H9 (cell line): ENCODE data around the gene NEUROG1. TPM values are rescaled to one million over a fixed set of nuclear protein-coding genes. Genes with fewer than 3 reads are reported as not detected.

Experiments
- DNase-seq: peaks from one replicate; pipeline ENCODE4 v3.0.0-alpha.2; 2017
- H2AFZ ChIP-seq: one replicate; pipeline ENCODE4 v1.6.1; 2013; ENCODE audit warnings: mild to moderate bottlenecking, low read length, control low read depth, moderate library complexity
- H2AK5ac ChIP-seq: 2 replicates; pipeline ENCODE4 v1.6.1; 2013; ENCODE audit warnings: low read length, control low read depth, mixed read lengths; ENCODE audit not compliant: insufficient read length
- H2BK120ac ChIP-seq: one replicate; pipeline ENCODE4 v1.6.1; 2013; ENCODE audit warnings: low read depth, mild to moderate bottlenecking, low read length, control low read depth, inconsistent platforms; ENCODE audit not compliant: poor library complexity, severe bottlenecking
- H2BK12ac ChIP-seq: 2 replicates; pipeline ENCODE4 v1.6.1; 2013; ENCODE audit warnings: low read length, control low read depth, mixed read lengths, low read depth; ENCODE audit not compliant: insufficient read length
- H2BK15ac ChIP-seq: 2 replicates; pipeline ENCODE4 v1.6.1; 2013; ENCODE audit warnings: low read depth, low read length, control low read depth
- H2BK20ac ChIP-seq: one replicate; pipeline ENCODE4 v1.6.1; 2013; ENCODE audit warnings: low read depth, mild to moderate bottlenecking, low read length, control low read depth, inconsistent platforms; ENCODE audit not compliant: poor library complexity, severe bottlenecking
- H2BK5ac ChIP-seq: 2 replicates; pipeline ENCODE4 v1.6.1; 2013; ENCODE audit warnings: low read length, control low read depth, mixed read lengths; ENCODE audit not compliant: insufficient read length
- H3K14ac ChIP-seq: 2 replicates; pipeline ENCODE4 v1.6.1; 2013; ENCODE audit warnings: low read length, control low read depth; ENCODE audit not compliant: insufficient read depth
- H3K18ac ChIP-seq: 2 replicates; pipeline ENCODE4 v1.6.1; 2013; ENCODE audit warnings: low read depth, mild to moderate bottlenecking, mixed read lengths, low read length, control low read depth; ENCODE audit not compliant: insufficient read length
- H3K23ac ChIP-seq: 2 replicates; pipeline ENCODE4 v1.6.1; 2013; ENCODE audit warnings: low read length, control low read depth, mixed read lengths, low read depth; ENCODE audit not compliant: insufficient read length
- H3K23me2 ChIP-seq: 2 replicates; pipeline ENCODE4 v1.6.1; 2013; ENCODE audit warnings: low read depth, mild to moderate bottlenecking, mixed read lengths, low read length, control low read depth; ENCODE audit not compliant: insufficient read length, poor library complexity, severe bottlenecking
- H3K27ac ChIP-seq: 2 replicates; pipeline ENCODE4 v1.5.1; 2013; ENCODE audit warnings: low read length, control low read depth, mixed read lengths, low read depth; ENCODE audit not compliant: insufficient read length
- H3K27me3 ChIP-seq: 2 replicates; pipeline ENCODE4 v1.6.1; 2013; ENCODE audit warnings: low read length, control low read depth, inconsistent platforms; ENCODE audit not compliant: insufficient read depth
- H3K4ac ChIP-seq: 2 replicates; pipeline ENCODE4 v1.6.1; 2013; ENCODE audit warnings: low read depth, mild to moderate bottlenecking, control low read depth, inconsistent platforms, low read length, moderate library complexity
- H3K4me1 ChIP-seq: 2 replicates; pipeline ENCODE4 v1.6.1; 2013; ENCODE audit warnings: low read length, control low read depth, inconsistent platforms; ENCODE audit not compliant: insufficient read depth
- H3K4me2 ChIP-seq: 2 replicates; pipeline ENCODE4 v1.6.1; 2013; ENCODE audit warnings: low read length, control low read depth, mixed read lengths; ENCODE audit not compliant: insufficient read length, insufficient read depth
- H3K56ac ChIP-seq: 2 replicates; pipeline ENCODE4 v1.6.1; 2013; ENCODE audit warnings: low read depth, mild to moderate bottlenecking, mixed read lengths, low read length, control low read depth; ENCODE audit not compliant: insufficient read length
- H3K79me1 ChIP-seq: 2 replicates; pipeline ENCODE4 v1.6.1; 2013; ENCODE audit warnings: low read depth, mild to moderate bottlenecking, moderate library complexity, low read length, control low read depth, inconsistent platforms; ENCODE audit not compliant: insufficient read depth, poor library complexity, severe bottlenecking
- H3K79me2 ChIP-seq: 2 replicates; pipeline ENCODE4 v1.6.1; 2013; ENCODE audit warnings: low read length, control low read depth, inconsistent platforms; ENCODE audit not compliant: insufficient read depth
- H3K9ac ChIP-seq: 2 replicates; pipeline ENCODE4 v1.6.1; 2013; ENCODE audit warnings: low read length, control low read depth, mixed read lengths; ENCODE audit not compliant: insufficient read length; ENCODE audit errors: extremely low read depth
- H3K9me3 ChIP-seq: one replicate; pipeline ENCODE4 v1.6.1; 2013; ENCODE audit warnings: low read depth, low read length, inconsistent platforms; ENCODE audit not compliant: control insufficient read depth
- H3T11ph ChIP-seq: one replicate; pipeline ENCODE4 v1.6.1; 2013; ENCODE audit warnings: mild to moderate bottlenecking, low read length, control low read depth, inconsistent platforms
- H4K20me1 ChIP-seq: one replicate; pipeline ENCODE4 v1.6.1; 2013; ENCODE audit not compliant: control insufficient read depth, insufficient read length, insufficient read depth
- H4K5ac ChIP-seq: 2 replicates; pipeline ENCODE4 v1.6.1; 2013; ENCODE audit warnings: low read depth, mild to moderate bottlenecking, mixed read lengths, low read length, control low read depth; ENCODE audit not compliant: insufficient read length
- H4K8ac ChIP-seq: replicated peaks from 2 replicates; pipeline ENCODE4 v1.6.1; 2013; ENCODE audit warnings: low read length, control low read depth, mixed read lengths, low read depth; ENCODE audit not compliant: insufficient read length
- H4K91ac ChIP-seq: 2 replicates; pipeline ENCODE4 v1.6.1; 2013; ENCODE audit warnings: low read depth, mild to moderate bottlenecking, moderate library complexity, mixed read lengths, low read length, control low read depth; ENCODE audit not compliant: insufficient read length
- H3K27ac Mint-ChIP-seq, 3 experiments: 2 replicates in 2 of 3; 3 replicates in 1 of 3; pipeline ENCODE4 v1.8.0; 2020 to 2021; ENCODE audit warnings: mixed read lengths in 3 of 3, mild to moderate bottlenecking in 1 of 3, moderate library complexity in 1 of 3
- H3K27me3 Mint-ChIP-seq: 2 replicates; pipeline ENCODE4 v1.8.0; 2021; ENCODE audit warnings: low read depth, mild to moderate bottlenecking, moderate library complexity, mixed read lengths
- H3K36me3 Mint-ChIP-seq, 3 experiments: 2 replicates in 2 of 3; 3 replicates in 1 of 3; pipeline ENCODE4 v1.8.0; 2020 to 2021; ENCODE audit warnings: low read depth in 3 of 3, mixed read lengths in 3 of 3; ENCODE audit not compliant: insufficient read depth in 1 of 3
- H3K4me1 Mint-ChIP-seq, 2 experiments: 2 replicates each; pipeline ENCODE4 v1.8.0; 2020; ENCODE audit warnings: mixed read lengths in 2 of 2
- H3K4me3 Mint-ChIP-seq, 2 experiments: 2 replicates in 1 of 2; 3 replicates in 1 of 2; pipeline ENCODE4 v1.8.0; 2020 to 2021; ENCODE audit warnings: mild to moderate bottlenecking in 2 of 2, mixed read lengths in 2 of 2, moderate library complexity in 1 of 2
- H3K9me3 Mint-ChIP-seq, 2 experiments: 2 replicates in 1 of 2; 3 replicates in 1 of 2; pipeline ENCODE4 v1.8.0; 2020; ENCODE audit warnings: mild to moderate bottlenecking in 2 of 2, mixed read lengths in 2 of 2, moderate library complexity in 1 of 2
- WGBS: extraction: QIAGEN DNeasy Blood & Tissue Kit; methylation state at CpG from one replicate; pipeline ENCODE4 v1.1.7; 2013; ENCODE audit warnings: missing lambda C conversion rate, low lambda C conversion rate, mixed read lengths; ENCODE audit not compliant: insufficient read length; ENCODE audit errors: extremely low coverage; 5-methylcytosine and 5-hydroxymethylcytosine counted together
- total RNA-seq: library from RNA; stranded (reverse); gene quantifications from 2 replicates; pipeline ENCODE4 v1.2.1, GENCODE V29; 2021
- TF ChIP-seq, protein P1 (sequence below): fragments of 200-600 bp; sonication (generic); conservative IDR thresholded peaks from 3 replicates; pipeline ENCODE4 v1.8.0; 2021; ENCODE audit warnings: antibody characterized with exemption, mild to moderate bottlenecking

Gene NEUROG1
- total RNA-seq, 1 experiment from 2014 or later = not detected

DNA sequence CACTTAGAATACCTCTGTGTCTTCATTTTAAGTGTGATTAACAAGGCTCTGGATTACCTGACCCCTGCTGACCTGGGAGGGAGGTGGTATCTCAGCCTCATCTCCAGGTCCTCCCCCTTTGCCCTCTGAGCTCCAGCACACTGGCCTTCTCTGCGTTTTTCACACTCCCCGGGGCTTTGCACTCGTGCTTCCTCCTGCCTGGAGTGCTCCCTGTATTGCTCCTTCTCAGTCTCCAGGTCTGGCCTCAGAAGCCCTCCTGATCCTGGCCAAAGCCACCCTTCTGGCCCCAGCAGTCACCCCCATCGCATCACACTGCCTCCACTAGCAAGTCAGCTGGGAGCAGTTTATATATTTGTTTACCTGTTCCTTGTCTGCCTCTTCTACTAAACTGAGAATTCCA is 13.6 kb upstream of the NEUROG1 start:
- no peaks in the 10 kb centered on the region for H3K79me1 ChIP-seq
- no peak overlapping the region for H2AFZ ChIP-seq
- H3K9me3 ChIP-seq = no peaks in the 10 kb centered on the region
- no peak overlapping the region for H4K8ac ChIP-seq
- no peak overlapping the region for H4K5ac ChIP-seq
- H4K91ac ChIP-seq = no peak overlapping the region
- no peak overlapping the region for H3K27ac Mint-ChIP-seq
- no peak overlapping the region for H3K27ac ChIP-seq
- H3K79me2 ChIP-seq = no peaks in the 10 kb centered on the region
- H3K9ac ChIP-seq = no peak overlapping the region
- no peaks in the 10 kb centered on the region for H4K20me1 ChIP-seq
- no peak overlapping the region for H2BK5ac ChIP-seq
- H3K27me3 ChIP-seq = peaks cover 69% of the 10 kb centered on the region
- no peak overlapping the region for H3K14ac ChIP-seq
- H3K23me2 ChIP-seq = no peaks in the 10 kb centered on the region
- DNase-seq = no peak
- WGBS = no CpG with 5 or more reads among the region's 4 CpGs
- H2AK5ac ChIP-seq = no peak overlapping the region
- no peak overlapping the region for H2BK120ac ChIP-seq
- H3K56ac ChIP-seq = no peak overlapping the region
- no peak overlapping the region for H3K23ac ChIP-seq
- no peaks in the 10 kb centered on the region for H3K4me1 ChIP-seq
- H3K4ac ChIP-seq = no peak overlapping the region
- peaks cover 97% of the 10 kb centered on the region for H3K27me3 Mint-ChIP-seq
- TF ChIP-seq, protein P1, sequence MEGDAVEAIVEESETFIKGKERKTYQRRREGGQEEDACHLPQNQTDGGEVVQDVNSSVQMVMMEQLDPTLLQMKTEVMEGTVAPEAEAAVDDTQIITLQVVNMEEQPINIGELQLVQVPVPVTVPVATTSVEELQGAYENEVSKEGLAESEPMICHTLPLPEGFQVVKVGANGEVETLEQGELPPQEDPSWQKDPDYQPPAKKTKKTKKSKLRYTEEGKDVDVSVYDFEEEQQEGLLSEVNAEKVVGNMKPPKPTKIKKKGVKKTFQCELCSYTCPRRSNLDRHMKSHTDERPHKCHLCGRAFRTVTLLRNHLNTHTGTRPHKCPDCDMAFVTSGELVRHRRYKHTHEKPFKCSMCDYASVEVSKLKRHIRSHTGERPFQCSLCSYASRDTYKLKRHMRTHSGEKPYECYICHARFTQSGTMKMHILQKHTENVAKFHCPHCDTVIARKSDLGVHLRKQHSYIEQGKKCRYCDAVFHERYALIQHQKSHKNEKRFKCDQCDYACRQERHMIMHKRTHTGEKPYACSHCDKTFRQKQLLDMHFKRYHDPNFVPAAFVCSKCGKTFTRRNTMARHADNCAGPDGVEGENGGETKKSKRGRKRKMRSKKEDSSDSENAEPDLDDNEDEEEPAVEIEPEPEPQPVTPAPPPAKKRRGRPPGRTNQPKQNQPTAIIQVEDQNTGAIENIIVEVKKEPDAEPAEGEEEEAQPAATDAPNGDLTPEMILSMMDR = no peak
- H3K4me1 Mint-ChIP-seq = peaks cover 21 to 36% of the 10 kb centered on the region in 2 experiments
- no peak overlapping the region for H2BK15ac ChIP-seq
- no peak overlapping the region for H2BK20ac ChIP-seq
- H2BK12ac ChIP-seq = no peak overlapping the region
- H3K36me3 Mint-ChIP-seq = no peaks in the 10 kb centered on the region
- H3K4me3 Mint-ChIP-seq = no peak overlapping the region
- no peak overlapping the region for H3K4me2 ChIP-seq
- H3T11ph ChIP-seq = no peak overlapping the region
- peaks cover 0 to 3% of the 10 kb centered on the region in 2 experiments; a peak in 2 of 5 replicates for H3K9me3 Mint-ChIP-seq
- no peak overlapping the region for H3K18ac ChIP-seq
